A549 (cell line): ENCODE measurements around the gene TMED7. TPM values are rescaled to one million over a fixed set of nuclear protein-coding genes. Genes with fewer than 3 reads are reported as not detected.
"Not testable (repeated sequence)": the region's sequence is repeated elsewhere in the genome, so short reads cannot be mapped to it uniquely, and the experiment has no call there.

Source experiments
- ATAC-seq, 2 experiments: fragments of 200-7000 bp in 1 of 2; fragments of >200 bp in 1 of 2; cut with Nextera tagmentation in 1 of 2; cut with Tn5 transposase in 1 of 2; 3 replicates each; pipeline versions ENCODE4 v1.8.0 to v1.9.1; 2018 to 2020; ENCODE audit warnings: mild to moderate bottlenecking in 1 of 2, moderate library complexity in 1 of 2
- CTCF ChIA-PET: fragments of 300-600 bp; sonication (Branson Sonifier 250); formaldehyde crosslinking; extraction: SDS; loops from one replicate; lab custom pipeline; 2021; ENCODE audit warnings: antibody characterized with exemption, inconsistent platforms; lab: Yijun Ruan, JAX
- POLR2A ChIA-PET: fragments of 350-600 bp; formaldehyde crosslinking; extraction: SDS; loops from one replicate; lab custom pipeline; 2021; ENCODE audit warnings: antibody characterized with exemption, inconsistent platforms; lab: Yijun Ruan, JAX
- DNase-seq, 2 experiments: peaks; one replicate each; pipeline versions ENCODE4 v3.0.0 to v3.0.0-alpha.2; 2011 to 2016; ENCODE audit warnings: low read depth in 1 of 2, low spot score in 1 of 2
- FAIRE-seq: peaks from 2 replicates; lab custom pipeline; 2011; peaks lifted over from hg19 to GRCh38; lab: Jason Lieb, UNC
- H3K27ac ChIP-seq, 2 experiments: fragments of >200 bp; sonication (Bioruptor Twin); formaldehyde crosslinking; 3 replicates each; pipeline ENCODE4 v1.5.1; 2016 to 2017
- H3K4me1 ChIP-seq: fragments of >200 bp; sonication (Bioruptor Twin); formaldehyde crosslinking; 3 replicates; pipeline ENCODE4 v1.6.1; 2016
- H3K4me2 ChIP-seq: fragments of >200 bp; sonication (Bioruptor Twin); formaldehyde crosslinking; 3 replicates; pipeline ENCODE4 v1.6.1; 2016
- H3K4me3 ChIP-seq: fragments of >200 bp; sonication (Bioruptor Twin); formaldehyde crosslinking; 3 replicates; pipeline ENCODE4 v1.5.1; 2016
- H3K9me3 ChIP-seq: fragments of >200 bp; sonication (Bioruptor Twin); formaldehyde crosslinking; 3 replicates; pipeline ENCODE4 v1.6.1; 2016
- CBX2 ChIP-seq: fragments of 200-600 bp; sonication (generic); IDR thresholded peaks from 2 replicates; pipeline ENCODE4 v1.6.1; 2016; ENCODE audit warnings: low read depth, mild to moderate bottlenecking, borderline replicate concordance
- EHMT2 ChIP-seq: fragments of 200-600 bp; sonication (generic); IDR thresholded peaks from 2 replicates; pipeline ENCODE4 v1.6.1; 2016; ENCODE audit warnings: antibody characterized with exemption, low read depth, mild to moderate bottlenecking, moderate library complexity
- EP300 ChIP-seq, 2 experiments: fragments of >200 bp; sonication (Bioruptor Twin); formaldehyde crosslinking; IDR thresholded peaks; 2 replicates in 1 of 2; 3 replicates in 1 of 2; pipeline ENCODE4 v1.6.1; 2016 to 2017
- FOSB ChIP-seq: fragments of 250-450 bp; sonication (Bioruptor Pico); IDR thresholded peaks from 2 replicates; pipeline ENCODE4 v1.5.0; 2020; ENCODE audit warnings: mild to moderate bottlenecking, moderate library complexity
- FOXS1 ChIP-seq: fragments of 250-450 bp; sonication (Bioruptor Pico); IDR thresholded peaks from 2 replicates; pipeline ENCODE4 v1.5.0; 2020; ENCODE audit warnings: mild to moderate bottlenecking, moderate library complexity
- KDM5A ChIP-seq: fragments of 200-600 bp; sonication (generic); IDR thresholded peaks from 2 replicates; pipeline ENCODE4 v1.6.1; 2016; ENCODE audit warnings: antibody characterized with exemption, mild to moderate bottlenecking
- MAZ ChIP-seq: fragments of 150-350 bp; IDR thresholded peaks from 2 replicates; pipeline ENCODE4 v1.6.1; 2014; ENCODE audit warnings: antibody characterized with exemption, low read depth, low read length, borderline replicate concordance
- MYC ChIP-seq: IDR thresholded peaks from 2 replicates; pipeline ENCODE4 v1.6.1; 2012; ENCODE audit warnings: mild to moderate bottlenecking, inconsistent platforms, low read length, improper control_type of control experiment, borderline replicate concordance
- NPAS2 ChIP-seq: fragments of 250-450 bp; sonication (Bioruptor Pico); IDR thresholded peaks from 2 replicates; pipeline ENCODE4 v1.8.0; 2022; ENCODE audit warnings: mild to moderate bottlenecking, moderate library complexity, borderline replicate concordance
- PHF8 ChIP-seq: fragments of 200-600 bp; sonication (generic); IDR thresholded peaks from 2 replicates; pipeline ENCODE4 v1.6.1; 2016; ENCODE audit warnings: low read depth, mild to moderate bottlenecking, antibody characterized with exemption, moderate library complexity, borderline replicate concordance
- RARB ChIP-seq: fragments of 250-450 bp; sonication (Bioruptor Pico); IDR thresholded peaks from 2 replicates; pipeline ENCODE4 v1.8.0; 2021; ENCODE audit warnings: mild to moderate bottlenecking, moderate library complexity
- RNF2 ChIP-seq: fragments of 200-600 bp; sonication (generic); IDR thresholded peaks from 2 replicates; pipeline ENCODE4 v1.6.1; 2016; ENCODE audit warnings: low read depth, mild to moderate bottlenecking, antibody characterized with exemption, moderate library complexity, borderline replicate concordance
- SREBF2 ChIP-seq: fragments of 450-650 bp; IDR thresholded peaks from 2 replicates; pipeline ENCODE4 v1.6.1; 2014; ENCODE audit warnings: mild to moderate bottlenecking, moderate library complexity
- ZFP36 ChIP-seq: fragments of 450-650 bp; IDR thresholded peaks from 2 replicates; pipeline ENCODE4 v1.6.1; 2014; ENCODE audit warnings: borderline replicate concordance; ENCODE audit not compliant: partially characterized antibody
- WGBS: methylation state at CpG from one replicate; pipeline ENCODE4 v1.1.6; 2017; ENCODE audit errors: missing lambda C conversion rate; 5-methylcytosine and 5-hydroxymethylcytosine counted together
- polyA plus RNA-seq, 4 experiments: library from polyadenylated mRNA; depleted of rRNA in 3 of 4; stranded (reverse); fragments of >200 nt; fragmentation: RNase III in 1 of 4; extraction: RNeasy Plus Mini Kit Qiagen cat#74134 plus additional on column Dnase treatment in 1 of 4; gene quantifications; 2 replicates in 3 of 4; 3 replicates in 1 of 4; pipeline ENCODE4 v1.2.3, GENCODE V29; 2011 to 2017
- TF ChIP-seq, protein P1 (sequence below): fragments of >200 bp; sonication (Bioruptor Twin); formaldehyde crosslinking; IDR thresholded peaks from 3 replicates; pipeline ENCODE4 v1.6.1; 2016
- TF ChIP-seq, protein P2 (sequence below): IDR thresholded peaks from 2 replicates; pipeline ENCODE4 v1.6.1; 2012
- TF ChIP-seq, protein P3 (sequence below): fragments of 150-350 bp; IDR thresholded peaks from 2 replicates; pipeline ENCODE4 v1.6.1; 2014; ENCODE audit warnings: low read depth, mild to moderate bottlenecking, low read length
- TF ChIP-seq, protein P4 (sequence below): IDR thresholded peaks from 2 replicates; pipeline ENCODE4 v1.6.1; 2012; ENCODE audit warnings: low read depth, borderline replicate concordance
- TF ChIP-seq, protein P5 (sequence below): fragments of >200 bp; sonication (Bioruptor Twin); formaldehyde crosslinking; IDR thresholded peaks from 2 replicates; pipeline ENCODE4 v1.6.1; 2016
- TF ChIP-seq, protein P6 (sequence below): fragments of 250-450 bp; sonication (Bioruptor Pico); IDR thresholded peaks from 2 replicates; pipeline ENCODE4 v1.5.0; 2020; ENCODE audit warnings: low read depth, mild to moderate bottlenecking, moderate library complexity
- TF ChIP-seq, protein P7 (sequence below): fragments of 200-600 bp; sonication (generic); IDR thresholded peaks from 2 replicates; pipeline ENCODE4 v1.6.1; 2016; ENCODE audit warnings: antibody characterized with exemption, mild to moderate bottlenecking, moderate library complexity

TMED7 gene
- polyA plus RNA-seq, 2 of the 4 experiments (the other 2 are of a cell fraction) = 60.6 to 99.1 TPM

DNA sequence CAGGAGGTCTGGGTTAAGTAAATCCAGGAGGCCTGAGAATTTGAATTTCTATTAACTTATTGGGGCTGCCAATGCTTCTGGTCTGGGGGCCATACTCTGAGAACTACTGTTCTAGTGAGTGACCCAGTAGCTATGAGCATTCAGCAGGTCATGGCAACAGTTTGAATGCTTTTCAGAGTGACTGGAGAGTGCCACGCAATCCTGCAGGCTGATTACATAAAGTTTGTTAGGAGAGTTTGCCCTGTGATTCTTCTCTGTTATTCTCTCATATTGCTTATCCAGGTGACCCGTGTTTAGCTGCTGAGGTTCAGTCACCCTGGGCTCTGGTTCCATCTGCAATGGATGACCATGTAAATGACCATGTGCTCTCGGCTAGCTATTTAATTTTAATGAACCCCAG, 22.2 kb upstream of the TMED7 start:
- WGBS = 14% methylated on average over 3 of the region's 3 CpGs
- H3K27ac ChIP-seq = no peak overlapping the region
- POLR2A ChIA-PET = no interaction called here
- H3K4me3 ChIP-seq = no peak overlapping the region
- FAIRE-seq (no peak), DNase-seq (no peak), ATAC-seq (no peak)
- CTCF ChIA-PET = interaction anchor here (2.3 kb wide), 1 partner anchor 13 kb away, joined by 9 read pairs; no protein-coding TSS in a partner anchor
- no peak overlapping the region for H3K4me2 ChIP-seq
- no peaks in the 10 kb centered on the region for H3K9me3 ChIP-seq
- no peaks in the 10 kb centered on the region for H3K4me1 ChIP-seq
- TF ChIP-seq NPAS2 (CRISPR knock-in tag) (no peak), KDM5A (no peak), CBX2 (no peak), PHF8 (no peak), EHMT2 (no peak), MAZ (no peak), SREBF2 (no peak), MYC (no peak), ZFP36 (no peak), FOSB (CRISPR knock-in tag) (no peak), EP300 (IDR thresholded peaks at IDR 0.05) (no peak), RARB (CRISPR knock-in tag) (no peak)
- TF ChIP-seq, protein P1, sequence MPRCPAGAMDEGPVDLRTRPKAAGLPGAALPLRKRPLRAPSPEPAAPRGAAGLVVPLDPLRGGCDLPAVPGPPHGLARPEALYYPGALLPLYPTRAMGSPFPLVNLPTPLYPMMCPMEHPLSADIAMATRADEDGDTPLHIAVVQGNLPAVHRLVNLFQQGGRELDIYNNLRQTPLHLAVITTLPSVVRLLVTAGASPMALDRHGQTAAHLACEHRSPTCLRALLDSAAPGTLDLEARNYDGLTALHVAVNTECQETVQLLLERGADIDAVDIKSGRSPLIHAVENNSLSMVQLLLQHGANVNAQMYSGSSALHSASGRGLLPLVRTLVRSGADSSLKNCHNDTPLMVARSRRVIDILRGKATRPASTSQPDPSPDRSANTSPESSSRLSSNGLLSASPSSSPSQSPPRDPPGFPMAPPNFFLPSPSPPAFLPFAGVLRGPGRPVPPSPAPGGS = no peak
- TF ChIP-seq, protein P2, sequence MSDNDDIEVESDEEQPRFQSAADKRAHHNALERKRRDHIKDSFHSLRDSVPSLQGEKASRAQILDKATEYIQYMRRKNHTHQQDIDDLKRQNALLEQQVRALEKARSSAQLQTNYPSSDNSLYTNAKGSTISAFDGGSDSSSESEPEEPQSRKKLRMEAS = no peak
- TF ChIP-seq, protein P3, sequence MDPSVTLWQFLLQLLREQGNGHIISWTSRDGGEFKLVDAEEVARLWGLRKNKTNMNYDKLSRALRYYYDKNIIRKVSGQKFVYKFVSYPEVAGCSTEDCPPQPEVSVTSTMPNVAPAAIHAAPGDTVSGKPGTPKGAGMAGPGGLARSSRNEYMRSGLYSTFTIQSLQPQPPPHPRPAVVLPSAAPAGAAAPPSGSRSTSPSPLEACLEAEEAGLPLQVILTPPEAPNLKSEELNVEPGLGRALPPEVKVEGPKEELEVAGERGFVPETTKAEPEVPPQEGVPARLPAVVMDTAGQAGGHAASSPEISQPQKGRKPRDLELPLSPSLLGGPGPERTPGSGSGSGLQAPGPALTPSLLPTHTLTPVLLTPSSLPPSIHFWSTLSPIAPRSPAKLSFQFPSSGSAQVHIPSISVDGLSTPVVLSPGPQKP = no peak
- TF ChIP-seq, protein P4, sequence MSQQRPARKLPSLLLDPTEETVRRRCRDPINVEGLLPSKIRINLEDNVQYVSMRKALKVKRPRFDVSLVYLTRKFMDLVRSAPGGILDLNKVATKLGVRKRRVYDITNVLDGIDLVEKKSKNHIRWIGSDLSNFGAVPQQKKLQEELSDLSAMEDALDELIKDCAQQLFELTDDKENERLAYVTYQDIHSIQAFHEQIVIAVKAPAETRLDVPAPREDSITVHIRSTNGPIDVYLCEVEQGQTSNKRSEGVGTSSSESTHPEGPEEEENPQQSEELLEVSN = no peak
- TF ChIP-seq, protein P5, sequence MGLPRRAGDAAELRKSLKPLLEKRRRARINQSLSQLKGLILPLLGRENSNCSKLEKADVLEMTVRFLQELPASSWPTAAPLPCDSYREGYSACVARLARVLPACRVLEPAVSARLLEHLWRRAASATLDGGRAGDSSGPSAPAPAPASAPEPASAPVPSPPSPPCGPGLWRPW = no peak
- TF ChIP-seq, protein P6, sequence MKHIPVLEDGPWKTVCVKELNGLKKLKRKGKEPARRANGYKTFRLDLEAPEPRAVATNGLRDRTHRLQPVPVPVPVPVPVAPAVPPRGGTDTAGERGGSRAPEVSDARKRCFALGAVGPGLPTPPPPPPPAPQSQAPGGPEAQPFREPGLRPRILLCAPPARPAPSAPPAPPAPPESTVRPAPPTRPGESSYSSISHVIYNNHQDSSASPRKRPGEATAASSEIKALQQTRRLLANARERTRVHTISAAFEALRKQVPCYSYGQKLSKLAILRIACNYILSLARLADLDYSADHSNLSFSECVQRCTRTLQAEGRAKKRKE (CRISPR knock-in tag) = no peak
- TF ChIP-seq, all 56 proteins: peak for 0

DNA sequence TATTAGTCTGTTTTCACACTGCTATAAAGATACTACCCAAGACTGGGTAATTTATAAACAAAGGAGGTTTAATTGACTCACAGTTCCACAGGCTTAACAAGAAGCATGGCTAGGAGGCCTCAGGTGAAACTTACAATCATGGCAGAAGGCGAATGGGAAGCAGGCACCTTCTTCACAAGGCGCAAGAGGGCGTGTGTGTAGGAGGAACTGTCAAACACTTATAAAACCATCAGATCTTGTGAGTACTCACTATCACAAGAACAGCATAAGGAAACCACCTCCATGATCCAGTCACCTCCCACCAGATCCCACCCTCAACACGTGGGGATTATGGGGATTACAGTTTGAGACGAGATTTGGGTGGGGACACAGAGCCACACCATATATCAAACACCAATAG, 19.6 kb upstream of the TMED7 start:
- H3K27ac ChIP-seq, H3K4me1 ChIP-seq, H3K4me3 ChIP-seq, ATAC-seq, H3K4me2 ChIP-seq, POLR2A ChIA-PET, FAIRE-seq, DNase-seq, H3K9me3 ChIP-seq: not testable (repeated sequence)
- CTCF ChIA-PET = interaction anchor here (2.5 kb wide), 1 partner anchor 10 kb away, joined by 10 read pairs; no protein-coding TSS in a partner anchor
- WGBS = 41% methylated on average over 5 of the region's 5 CpGs

DNA sequence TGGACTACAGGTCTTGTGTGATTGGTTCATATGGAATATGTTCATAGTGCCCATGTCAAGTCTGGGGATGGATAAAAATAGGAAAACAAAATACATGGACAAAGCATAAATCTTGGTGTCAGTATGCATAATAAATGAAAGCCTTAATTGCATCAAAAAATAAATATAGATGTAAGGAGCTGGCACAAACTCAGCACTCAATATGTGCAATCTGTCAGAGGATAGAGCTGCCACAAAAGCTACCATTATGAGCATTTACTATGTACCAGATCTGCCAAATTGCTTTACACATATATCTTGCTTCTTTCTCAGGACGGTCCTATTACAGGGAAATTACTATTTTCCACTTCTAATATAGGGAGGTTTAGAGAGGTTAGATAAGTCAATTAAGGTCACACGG, 18.2 kb upstream of the TMED7 start:
- Histone ChIP-seq H3K27ac (no peak overlapping the region), H3K9me3 (no peaks in the 10 kb centered on the region), H3K4me1 (no peaks in the 10 kb centered on the region), H3K4me3 (no peak overlapping the region), H3K4me2 (no peak overlapping the region)
- DNase-seq (no peak), FAIRE-seq (no peak), ATAC-seq (no peak)
- 54% methylated on average over 2 of the region's 2 CpGs for WGBS
- TF ChIP-seq MYC (no peak), RNF2 (no peak), FOXS1 (CRISPR knock-in tag) (no peak)
- TF ChIP-seq, protein P7, sequence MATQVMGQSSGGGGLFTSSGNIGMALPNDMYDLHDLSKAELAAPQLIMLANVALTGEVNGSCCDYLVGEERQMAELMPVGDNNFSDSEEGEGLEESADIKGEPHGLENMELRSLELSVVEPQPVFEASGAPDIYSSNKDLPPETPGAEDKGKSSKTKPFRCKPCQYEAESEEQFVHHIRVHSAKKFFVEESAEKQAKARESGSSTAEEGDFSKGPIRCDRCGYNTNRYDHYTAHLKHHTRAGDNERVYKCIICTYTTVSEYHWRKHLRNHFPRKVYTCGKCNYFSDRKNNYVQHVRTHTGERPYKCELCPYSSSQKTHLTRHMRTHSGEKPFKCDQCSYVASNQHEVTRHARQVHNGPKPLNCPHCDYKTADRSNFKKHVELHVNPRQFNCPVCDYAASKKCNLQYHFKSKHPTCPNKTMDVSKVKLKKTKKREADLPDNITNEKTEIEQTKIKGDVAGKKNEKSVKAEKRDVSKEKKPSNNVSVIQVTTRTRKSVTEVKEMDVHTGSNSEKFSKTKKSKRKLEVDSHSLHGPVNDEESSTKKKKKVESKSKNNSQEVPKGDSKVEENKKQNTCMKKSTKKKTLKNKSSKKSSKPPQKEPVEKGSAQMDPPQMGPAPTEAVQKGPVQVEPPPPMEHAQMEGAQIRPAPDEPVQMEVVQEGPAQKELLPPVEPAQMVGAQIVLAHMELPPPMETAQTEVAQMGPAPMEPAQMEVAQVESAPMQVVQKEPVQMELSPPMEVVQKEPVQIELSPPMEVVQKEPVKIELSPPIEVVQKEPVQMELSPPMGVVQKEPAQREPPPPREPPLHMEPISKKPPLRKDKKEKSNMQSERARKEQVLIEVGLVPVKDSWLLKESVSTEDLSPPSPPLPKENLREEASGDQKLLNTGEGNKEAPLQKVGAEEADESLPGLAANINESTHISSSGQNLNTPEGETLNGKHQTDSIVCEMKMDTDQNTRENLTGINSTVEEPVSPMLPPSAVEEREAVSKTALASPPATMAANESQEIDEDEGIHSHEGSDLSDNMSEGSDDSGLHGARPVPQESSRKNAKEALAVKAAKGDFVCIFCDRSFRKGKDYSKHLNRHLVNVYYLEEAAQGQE = no peak
- ChIA-PET POLR2A (no interaction called here), CTCF (interaction anchor here (1.1 to 2.5 kb wide), 3 partner anchors 9 to 425 kb away, joined by 3 to 10 read pairs (median 3); no protein-coding TSS in a partner anchor)
